Activated B cell treated with CpG ODN at 0.5 μM for 24 hours (primary cell): ENCODE measurements around the gene PPP1R14B. TPM values are rescaled to one million over a fixed set of nuclear protein-coding genes. Genes with fewer than 3 reads are reported as not detected.
A peak's percentile ranks its signal among the peaks of the same experiment; 100 is the strongest.
"Not testable (repeated sequence)": the region's sequence is repeated elsewhere in the genome, so short reads cannot be mapped to it uniquely, and the experiment has no call there.

Experiments used
- ATAC-seq: fragments of 200-7000 bp; cut with Tn5 transposase; one replicate; pipeline ENCODE4 v1.10.0; 2021; ENCODE audit warnings: low read depth, mild to moderate bottlenecking, moderate library complexity
- CTCF ChIA-PET: fragments of 350-600 bp; sonication (Branson Sonifier 250); formaldehyde crosslinking; loops from one replicate; lab custom pipeline; 2021; ENCODE audit warnings: antibody characterized with exemption; lab: Charles Lee
- POLR2A ChIA-PET: fragments of 350-600 bp; sonication (Branson Sonifier 250); formaldehyde crosslinking; loops from one replicate; lab custom pipeline; 2021; ENCODE audit warnings: antibody characterized with exemption; lab: Charles Lee
- DNase-seq: peaks from one replicate; pipeline ENCODE4 v3.0.0; 2022
- H3K27ac Mint-ChIP-seq: one replicate; pipeline ENCODE4 v1.8.0; 2020; ENCODE audit warnings: mixed read lengths
- H3K27me3 Mint-ChIP-seq: one replicate; pipeline ENCODE4 v1.8.0; 2021; ENCODE audit warnings: mixed read lengths
- H3K36me3 Mint-ChIP-seq: one replicate; pipeline ENCODE4 v1.8.0; 2021; ENCODE audit warnings: low read depth, mixed read lengths
- H3K4me1 Mint-ChIP-seq: one replicate; pipeline ENCODE4 v1.8.0; 2021; ENCODE audit warnings: mixed read lengths
- H3K4me3 Mint-ChIP-seq: one replicate; pipeline ENCODE4 v1.8.0; 2020; ENCODE audit warnings: mild to moderate bottlenecking, mixed read lengths
- H3K9me3 Mint-ChIP-seq: one replicate; pipeline ENCODE4 v1.8.0; 2020; ENCODE audit warnings: mixed read lengths
- CTCF ChIP-seq: fragments of 200-600 bp; IDR thresholded peaks from one replicate; pipeline ENCODE4 v1.8.0; 2022; ENCODE audit warnings: antibody characterized with exemption, mild to moderate bottlenecking
- intact Hi-C: fragments of 100-400 bp; cut with micrococcal nuclease; formaldehyde crosslinking; loops from one replicate; pipeline ENCODE4 v1.15.1; 2024
- total RNA-seq: library from RNA; stranded (reverse); gene quantifications from 2 replicates; pipeline ENCODE4 v1.2.3, GENCODE V29; 2022

The PPP1R14B gene
- total RNA-seq, 1 donor from 2014 or later: 112 TPM

- DNase-seq: no peak
- Mint-ChIP-seq H3K4me3 (no peak overlapping the region), H3K27ac (no peak overlapping the region), H3K9me3 (no peaks in the 10 kb centered on the region), H3K27me3 (no peaks in the 10 kb centered on the region), H3K36me3 (peaks cover 6% of the 10 kb centered on the region), H3K4me1 (peaks cover 27% of the 10 kb centered on the region)
- ChIA-PET CTCF (interaction anchor here (0.9 to 2.9 kb wide), 9 partner anchors 9 to 105 kb away, joined by 3 to 14 read pairs (median 6); partner anchors contain the start of genes ESRRA, FERMT3 and FKBP2), POLR2A (interaction anchor here (1.0 to 2.8 kb wide), 11 partner anchors 9 to 63 kb away, joined by 3 to 15 read pairs (median 5); partner anchors contain the start of genes DNAJC4, ESRRA, FKBP2 and STIP1)
- intact Hi-C loops: loop anchor here (10.0 kb wide), 1 partner anchor 525 kb away; the partner anchor contains the start of gene SF1
- no peak for ATAC-seq
- TF ChIP-seq CTCF: no peak
Observed at GRCh38 chr11:64249563-64250414, 3.0 kb upstream of the PPP1R14B start.

GRCh38 chr11:64249038-64249437 is 2.3 kb upstream of the PPP1R14B start:
- Mint-ChIP-seq H3K9me3 (no peaks in the 10 kb centered on the region), H3K27ac (no peak overlapping the region), H3K4me1 (peaks cover 29% of the 10 kb centered on the region), H3K27me3 (no peaks in the 10 kb centered on the region), H3K36me3 (peaks cover 9% of the 10 kb centered on the region), H3K4me3 (peak overlapping the region; percentile 32)
- no peak for TF ChIP-seq CTCF
- intact Hi-C loops: loop anchor here (10.0 kb wide), 1 partner anchor 526 kb away; the partner anchor contains the start of gene SF1
- ATAC-seq (no peak), DNase-seq (no peak)
- CTCF ChIA-PET: interaction anchor here (0.9 to 2.1 kb wide), 6 partner anchors 8 to 52 kb away, joined by 3 to 14 read pairs (median 6); partner anchors contain the start of genes FERMT3 and FKBP2
- POLR2A ChIA-PET: interaction anchor here (1.4 to 2.6 kb wide), 3 partner anchors 8 to 62 kb away, joined by 3 to 14 read pairs (median 9); partner anchors contain the start of genes FKBP2 and STIP1

GRCh38 chr11:64248578-64248977 is 1.8 kb upstream of the PPP1R14B start:
- Mint-ChIP-seq H3K4me3 (peak overlapping the region; percentile 11), H3K9me3 (no peaks in the 10 kb centered on the region), H3K4me1 (peaks cover 32% of the 10 kb centered on the region), H3K27ac (peak overlapping the region; percentile 30), H3K36me3 (peaks cover 13% of the 10 kb centered on the region), H3K27me3 (no peaks in the 10 kb centered on the region)
- POLR2A ChIA-PET: interaction anchor here (1.4 kb wide), 1 partner anchor 9 kb away, joined by 3 read pairs; no protein-coding TSS in a partner anchor
- DNase-seq: no peak
- no peak for TF ChIP-seq CTCF
- CTCF ChIA-PET: interaction anchor here (1.9 kb wide), 1 partner anchor 44 kb away, joined by 14 read pairs; no protein-coding TSS in a partner anchor
- ATAC-seq: no peak
- intact Hi-C loops: loop anchor here (10.0 kb wide), 1 partner anchor 526 kb away; the partner anchor contains the start of gene SF1

GRCh38 chr11:64247729-64248531 is 1.2 kb upstream of the PPP1R14B start:
- intact Hi-C loops: loop anchor here (10.0 kb wide), 1 partner anchor 527 kb away; the partner anchor contains the start of gene SF1
- H3K27me3 Mint-ChIP-seq: no peaks in the 10 kb centered on the region
- DNase-seq (no peak), ATAC-seq (no peak)
- CTCF ChIA-PET: interaction anchor here (6.2 kb wide), 1 partner anchor 42 kb away, joined by 37 read pairs; the partner anchor contains the start of gene FERMT3
- peaks cover 19% of the 10 kb centered on the region for H3K36me3 Mint-ChIP-seq
- POLR2A ChIA-PET: interaction anchor here (0.8 to 8.7 kb wide), 5 partner anchors 18 to 42 kb away, joined by 3 to 127 read pairs (median 19); partner anchors contain the start of genes BAD, DNAJC4, FERMT3 and NUDT22
- peak overlapping the region; percentile 30 for H3K27ac Mint-ChIP-seq
- TF ChIP-seq CTCF: no peak
- H3K4me3 Mint-ChIP-seq: peak overlapping the region; percentile 74
- H3K9me3 Mint-ChIP-seq: no peaks in the 10 kb centered on the region
- peaks cover 39% of the 10 kb centered on the region for H3K4me1 Mint-ChIP-seq

GRCh38 chr11:64246621-64246870 is 197 bp downstream of the PPP1R14B start:
- DNase-seq, H3K9me3 Mint-ChIP-seq, H3K27me3 Mint-ChIP-seq: not testable (repeated sequence)
- Mint-ChIP-seq H3K4me3 (peak overlapping the region; percentile 85), H3K36me3 (peaks cover 22% of the 10 kb centered on the region), H3K4me1 (peaks cover 39% of the 10 kb centered on the region), H3K27ac (peak overlapping the region; percentile 79)
- peak; percentile 7 for ATAC-seq
- CTCF ChIA-PET: interaction anchor here (1.1 to 6.2 kb wide), 3 partner anchors 14 to 109 kb away, joined by 3 to 37 read pairs (median 6); partner anchors contain the start of gene FERMT3
- intact Hi-C loops: loop anchor here (1.0 to 10.0 kb wide), 4 partner anchors 16 to 528 kb away; partner anchors contain the start of genes DNAJC4, ESRRA and SF1
- POLR2A ChIA-PET: interaction anchor here (0.9 to 8.7 kb wide), 11 partner anchors 16 to 89 kb away, joined by 3 to 127 read pairs (median 9); partner anchors contain the start of genes BAD, DNAJC4, ESRRA and FERMT3
